ENCODE data around the gene FLYWCH2. TPM values are rescaled to one million over a fixed set of nuclear protein-coding genes. Genes with fewer than 3 reads are reported as not detected.
A peak's percentile ranks its signal among the peaks of the same experiment; 100 is the strongest.

FLYWCH2 gene
- total and polyA plus RNA-seq, 2 of the 8 experiments (the other 6 are each of a cell fraction or from before 2014, with no cell fraction given), result 16.4 to 30.7 TPM

- H3K27me3 ChIP-seq (replicated peaks in 1 of 4; ENCODE audit: control insufficient read depth in 3 of 4, extremely low read depth in 1 of 4, insufficient read depth in 3 of 4, low read length in 3 of 4), result peaks cover 0 to 2% (median 0%) of the 10 kb centered on the region in 4 experiments; a peak in 1 of 7 replicates
- H3K56ac ChIP-seq (replicated peaks; ENCODE audit: insufficient read length, low read depth, low read length), result peak overlapping the region; percentile 74
- no peaks in the 10 kb centered on the region for H3K9me3 ChIP-seq (ENCODE audit: insufficient read depth in 2 of 2, low read depth in 1 of 2, low read length in 1 of 2)
- ChIA-PET POLR2A (ENCODE audit: partially characterized antibody) (no interaction called here), CTCF (ENCODE audit: partially characterized antibody) (interaction anchor here (0.5 to 1.3 kb wide), 2 partner anchors 31 to 625 kb away, joined by 3 to 4 read pairs; no protein-coding TSS in a partner anchor)
- no peak overlapping the region for H3K4ac ChIP-seq (replicated peaks; ENCODE audit: insufficient read length, low read depth, low read length)
- no peak overlapping the region for H3K18ac ChIP-seq (ENCODE audit: extremely low read depth, low read length)
- no peak overlapping the region for H2BK120ac ChIP-seq (replicated peaks; ENCODE audit: low read depth, low read length)
- H2AFZ ChIP-seq (ENCODE audit: low read length), result no peak overlapping the region
- peak overlapping the region; percentile 0; the same call in 1 of the 2 replicates for H2BK15ac ChIP-seq (ENCODE audit: low read length)
- no peak overlapping the region for H3K4me2 ChIP-seq (ENCODE audit: insufficient read depth in 1 of 2, low read depth in 2 of 2, low read length in 2 of 2)
- no peak overlapping the region for H3K14ac ChIP-seq (ENCODE audit: insufficient read length)
- H3K27ac ChIP-seq (ENCODE audit: low read depth, low read length), result no peak overlapping the region
- DNase-seq (ENCODE audit: low read depth in 1 of 2, low spot score in 2 of 2) (no peak), FAIRE-seq (no peak)
- no peak overlapping the region for H3K9ac ChIP-seq (replicated peaks in 1 of 4; ENCODE audit: extremely low read depth in 1 of 4, low read depth in 3 of 4, low read length in 3 of 4)
- no peak overlapping the region for H3K23ac ChIP-seq (ENCODE audit: insufficient read length)
- peaks cover 0 to 9% (median 3%) of the 10 kb centered on the region in 4 experiments; a peak in 5 of 7 replicates for H3K4me1 ChIP-seq (replicated peaks in 1 of 4; ENCODE audit: control insufficient read depth in 3 of 4, insufficient read depth in 4 of 4, low read length in 3 of 4)
- WGBS, 2 experiments (ENCODE audit: extremely low coverage in 1 of 2, insufficient coverage in 1 of 2, insufficient read length in 1 of 2, insufficient replicate concordance in 2 of 2, low coverage in 1 of 2, low lambda C conversion rate in 2 of 2, missing lambda C conversion rate in 1 of 2), result 91 to 100% methylated on average over 1 to 11 of the region's 13 CpGs
- H4K5ac ChIP-seq (ENCODE audit: insufficient read length, low read depth, low read length), result no peak overlapping the region
- no peak overlapping the region for H4K91ac ChIP-seq (replicated peaks; ENCODE audit: insufficient read length, low read length)
- no peak overlapping the region for H3K4me3 ChIP-seq (ENCODE audit: extremely low read depth in 1 of 4, insufficient read depth in 2 of 4, low read depth in 3 of 4, low read length in 4 of 4)
- H4K8ac ChIP-seq (ENCODE audit: extremely low read depth, insufficient read depth, low read length), result no peak overlapping the region
- H3K36me3 ChIP-seq (ENCODE audit: control insufficient read depth in 2 of 4, insufficient read depth in 4 of 4, low read length in 3 of 4), result no peaks in the 10 kb centered on the region
- H4K20me1 ChIP-seq (replicated peaks in 1 of 2; ENCODE audit: control insufficient read depth in 1 of 2, insufficient read depth in 2 of 2, low read length in 2 of 2), result peaks cover 0 to 2% of the 10 kb centered on the region in 2 experiments
- no peaks in the 10 kb centered on the region for H3K79me2 ChIP-seq (ENCODE audit: control insufficient read depth in 1 of 2, insufficient read depth in 2 of 2, low read length in 2 of 2)
- peaks cover 14% of the 10 kb centered on the region; the same call in 1 of the 2 replicates for H3K23me2 ChIP-seq (ENCODE audit: low read depth, low read length)
- H2BK20ac ChIP-seq (ENCODE audit: low read length), result peak overlapping the region; percentile 72; the same call in 1 of the 2 replicates
- peak overlapping the region; percentile 93; the same call in 1 of the 2 replicates for H2BK5ac ChIP-seq (ENCODE audit: low read depth, low read length)
- peak overlapping the region; percentile 82; the same call in 1 of the 2 replicates for H2AK5ac ChIP-seq (ENCODE audit: low read depth, low read length)
- H2BK12ac ChIP-seq (ENCODE audit: low read depth, low read length), result peak overlapping the region; percentile 90
- no peaks in the 10 kb centered on the region for H3K79me1 ChIP-seq (ENCODE audit: low read depth, low read length)
- TF ChIP-seq SRF (IDR thresholded peaks at IDR 0.05; ENCODE audit: low read depth, low read length), result no peak
- TF ChIP-seq NANOG (IDR thresholded peaks at IDR 0.05; ENCODE audit: insufficient read depth, low read depth, low read length, poor library complexity, severe bottlenecking), result no peak
- no peak for TF ChIP-seq TAF1 (IDR thresholded peaks at IDR 0.05; ENCODE audit: low read depth, low read length)
- no peak for TF ChIP-seq ZNF274 (IDR thresholded peaks at IDR 0.05; ENCODE audit: borderline replicate concordance, extremely low read depth, low read length)
- no peak for TF ChIP-seq HDAC6 (IDR thresholded peaks at IDR 0.05; ENCODE audit: low read depth, low read length)
- no peak for TF ChIP-seq SP2 (IDR thresholded peaks at IDR 0.05; ENCODE audit: low read length)
- TF ChIP-seq JUN (IDR thresholded peaks at IDR 0.05; ENCODE audit: low read depth, low read length), result no peak
- no peak for TF ChIP-seq JUND (IDR thresholded peaks at IDR 0.05; ENCODE audit: low read length)
- no peak for TF ChIP-seq CBX8 (IDR thresholded peaks at IDR 0.05; ENCODE audit: borderline replicate concordance, low read depth, low read length)
- TF ChIP-seq POLR2A (IDR thresholded peaks at IDR 0.05; ENCODE audit: control extremely low read depth in 1 of 2, low read depth in 2 of 2, low read length in 2 of 2), result no peak
- no peak for TF ChIP-seq CTBP2 (IDR thresholded peaks at IDR 0.05; ENCODE audit: borderline replicate concordance, insufficient read depth, insufficient read length, low read length)
- no peak for TF ChIP-seq MAX (IDR thresholded peaks at IDR 0.05)
Measured at GRCh38 chr16:2836646-2837508, 46.1 kb upstream of the FLYWCH2 start.
